Left forelimb (tissue), 1 donor: ENCODE measurements around the gene DMWD.

Source experiments
- DNase-seq: peaks from one replicate; pipeline ENCODE4 v3.0.0-alpha.2; 2018; ENCODE audit warnings: low spot score

The DMWD gene

DNA sequence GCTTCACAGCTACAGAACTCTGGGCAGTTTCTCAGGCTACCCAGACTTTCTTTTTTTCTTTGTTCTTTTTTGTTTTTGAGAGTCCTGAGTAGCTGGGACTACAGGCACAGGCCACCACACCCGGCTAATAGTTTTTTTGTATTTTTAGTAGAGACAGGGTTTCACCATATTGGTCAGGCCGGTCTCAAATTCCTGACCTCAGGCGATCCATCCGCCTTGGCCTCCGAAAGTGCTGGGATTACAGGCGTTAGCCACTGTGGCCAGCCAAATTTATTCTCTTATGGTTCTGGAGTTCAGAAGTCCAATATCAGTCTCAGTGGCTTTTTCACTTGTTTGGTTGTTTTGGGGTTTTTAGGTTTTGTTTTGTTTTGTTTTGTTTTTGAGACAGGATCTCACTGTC, 47.0 kb downstream of the DMWD start:
- DNase-seq: no peak

- no peak for DNase-seq
These were observed 49.7 kb downstream of the DMWD start for GRCh38 chr19:45742969-45743368.

- DNase-seq: no peak
These were observed 52.9 kb downstream of the DMWD start for GRCh38 chr19:45739498-45740439.

GRCh38 chr19:45733160-45733810, 59.4 kb downstream of the DMWD start, which contains the start of gene MEIOSIN:
TSS of gene MEIOSIN (plus strand) at chr19:45733439. CDS start at chr19:45735377, 1,938 bp downstream.
- no peak for DNase-seq
